Lung microvascular endothelial cell (primary cell): Measurements from ENCODE around the gene PNCK. TPM values are rescaled to one million over a fixed set of nuclear protein-coding genes. Genes with fewer than 3 reads are reported as not detected.
"Not testable (repeated sequence)": the region's sequence is repeated elsewhere in the genome, so short reads cannot be mapped to it uniquely, and the experiment has no call there.

Experiments
- DNase-seq, 2 donors: peaks; one replicate each; pipeline versions ENCODE4 v3.0.0 to v3.0.0-alpha.2; 2010; ENCODE audit warnings: low read depth in 2 of 2
- total RNA-seq: library from RNA; depleted of rRNA; stranded (reverse); fragments of >200 nt; gene quantifications from 2 replicates; pipeline ENCODE4 v1.2.1, GENCODE V29; 2014

Gene PNCK
- total RNA-seq, 1 donor from 2014 or later, result not detected

GRCh38 chrX:153686711-153687110, 13.1 kb upstream of the PNCK start:
- DNase-seq, result no peak

GRCh38 chrX:153685751-153686696, 12.4 kb upstream of the PNCK start:
- DNase-seq, result no peak

- no peak for DNase-seq
Measured at GRCh38 chrX:153685156-153685536, 11.5 kb upstream of the PNCK start.

- no peak for DNase-seq
Measured at GRCh38 chrX:153684467-153685155, 11.0 kb upstream of the PNCK start.

GRCh38 chrX:153683486-153683885, 9.9 kb upstream of the PNCK start:
- not testable (repeated sequence) for DNase-seq

GRCh38 chrX:153681175-153681574, 7.6 kb upstream of the PNCK start:
- DNase-seq, result no peak

GRCh38 chrX:153674219-153674851, 722 bp upstream of the PNCK start:
- no peak for DNase-seq

GRCh38 chrX:153672531-153673427, 834 bp downstream of the PNCK start:
- DNase-seq, result no peak

GRCh38 chrX:153671589-153672530, 1.8 kb downstream of the PNCK start:
- no peak for DNase-seq

- DNase-seq, result no peak
Measured at GRCh38 chrX:153670748-153671588, 2.6 kb downstream of the PNCK start.

- DNase-seq, result no peak
Measured at GRCh38 chrX:153669901-153670731, 3.5 kb downstream of the PNCK start.

GRCh38 chrX:153669174-153669890, 4.3 kb downstream of the PNCK start:
- peak; percentile 23 to 49 for DNase-seq

GRCh38 chrX:153668423-153669173, 5.0 kb downstream of the PNCK start:
- DNase-seq, result no peak

GRCh38 chrX:153667956-153668396, 5.6 kb downstream of the PNCK start:
- peak; percentile 61 to 76 for DNase-seq

GRCh38 chrX:153667281-153667955, 6.2 kb downstream of the PNCK start:
- DNase-seq, result no peak

- no peak for DNase-seq
Measured at GRCh38 chrX:153665726-153666306, 7.8 kb downstream of the PNCK start.
